HepG2 (cell line): Measurements from ENCODE around the gene CSNK1G1. TPM values are rescaled to one million over a fixed set of nuclear protein-coding genes. Genes with fewer than 3 reads are reported as not detected.
A peak's percentile ranks its signal among the peaks of the same experiment; 100 is the strongest.

Experiments
- ATAC-seq: fragments of 200-7000 bp; cut with Tn5 transposase; 3 replicates; pipeline ENCODE4 v1.9.1; 2020; ENCODE audit warnings: mild to moderate bottlenecking, moderate library complexity
- BruUV-seq: library from RNA; stranded (reverse); fragments of 400-500 nt; replicated peaks from 2 replicates; lab custom pipeline; 2021; lab: Mats Ljungman, UMichigan
- CTCF ChIA-PET: fragments of 300-600 bp; formaldehyde crosslinking; extraction: SDS; loops from one replicate; lab custom pipeline; 2021; ENCODE audit warnings: low total read pairs, inconsistent platforms, low intra/inter-chr PET ratio; lab: Yijun Ruan, JAX
- POLR2A ChIA-PET: fragments of 350-600 bp; sonication (Branson Sonifier 250); formaldehyde crosslinking; loops from one replicate; lab custom pipeline; 2020; ENCODE audit warnings: antibody characterized with exemption, inconsistent platforms; lab: Yijun Ruan, JAX
- DNase-seq: peaks from one replicate; pipeline ENCODE4 v3.0.0-alpha.2; 2015; ENCODE audit warnings: low spot score
- FAIRE-seq: peaks from 3 replicates; lab custom pipeline; 2011; peaks lifted over from hg19 to GRCh38; lab: Jason Lieb, UNC
- H2AFZ ChIP-seq: one replicate; pipeline ENCODE4 v1.6.1; 2011; ENCODE audit warnings: low read length, inconsistent platforms
- H3K27ac ChIP-seq: fragments of 300-600 bp; 3 replicates; pipeline ENCODE4 v1.8.0; 2011; ENCODE audit warnings: mixed run types, mild to moderate bottlenecking, mixed read lengths, low read length, inconsistent platforms; ENCODE audit not compliant: insufficient read depth; ENCODE audit errors: extremely low read length
- H3K27me3 ChIP-seq, 2 experiments: fragments of 200-600 bp in 1 of 2; 2 replicates in 1 of 2; 3 replicates in 1 of 2; pipeline versions ENCODE4 v1.6.0 to v1.8.0; 2011; ENCODE audit warnings: low read length in 2 of 2, mild to moderate bottlenecking in 2 of 2, moderate library complexity in 2 of 2, inconsistent platforms in 1 of 2; ENCODE audit not compliant: insufficient read depth in 2 of 2, control insufficient read depth in 1 of 2
- H3K36me3 ChIP-seq, 2 experiments: fragments of 200-600 bp in 1 of 2; replicated peaks in 1 of 2; 2 replicates in 1 of 2; 3 replicates in 1 of 2; pipeline versions ENCODE4 v1.5.1 to v1.8.0; 2011; ENCODE audit warnings: low read length in 2 of 2, inconsistent platforms in 1 of 2; ENCODE audit not compliant: insufficient read depth in 2 of 2, control insufficient read depth in 1 of 2
- H3K4me1 ChIP-seq: 2 replicates; pipeline ENCODE4 v1.5.1; 2012; ENCODE audit warnings: low read length, inconsistent platforms; ENCODE audit not compliant: insufficient read depth
- H3K4me2 ChIP-seq: 2 replicates; pipeline ENCODE4 v1.6.0; 2011; ENCODE audit warnings: low read depth, low read length, inconsistent platforms
- H3K4me3 ChIP-seq, 3 experiments: fragments of 200-600 bp in 1 of 3; sonication (generic), shearing (Covaris generic) in 1 of 3; replicated peaks in 1 of 3; 2 replicates each; pipeline ENCODE4 v1.5.1; 2011 to 2016; ENCODE audit warnings: low read length in 3 of 3, inconsistent platforms in 2 of 3, low read depth in 2 of 3, mild to moderate bottlenecking in 2 of 3, control low read depth in 1 of 3, mixed read lengths in 1 of 3; ENCODE audit not compliant: insufficient read depth in 1 of 3
- H3K79me2 ChIP-seq: one replicate; pipeline ENCODE4 v1.6.1; 2011; ENCODE audit warnings: low read length, inconsistent platforms; ENCODE audit not compliant: insufficient read depth
- H3K9ac ChIP-seq: 2 replicates; pipeline ENCODE4 v1.6.0; 2011; ENCODE audit warnings: mild to moderate bottlenecking, low read depth, low read length, inconsistent platforms; ENCODE audit not compliant: insufficient read depth
- H3K9me3 ChIP-seq: 2 replicates; pipeline ENCODE4 v1.5.1; 2012; ENCODE audit warnings: mild to moderate bottlenecking, low read length
- H4K20me1 ChIP-seq: 2 replicates; pipeline ENCODE4 v1.6.0; 2011; ENCODE audit warnings: inconsistent platforms, mild to moderate bottlenecking, low read length, moderate library complexity; ENCODE audit not compliant: insufficient read depth
- AGO2 ChIP-seq: fragments of 200-400 bp; formaldehyde crosslinking; optimal IDR thresholded peaks from 2 replicates; pipeline ENCODE3; 2017; ENCODE audit warnings: mild to moderate bottlenecking, low read depth, low read length, moderate library complexity
- GABPA ChIP-seq, 2 experiments: IDR thresholded peaks; 2 replicates each; pipeline ENCODE4 v1.6.1; 2011 to 2016; ENCODE audit warnings: low read depth in 2 of 2, low read length in 1 of 2, missing biosample characterization in 1 of 2, missing genetic modification characterization in 1 of 2
- PHB2 ChIP-seq: fragments of 450-650 bp; IDR thresholded peaks from 2 replicates; pipeline ENCODE4 v1.6.1; 2018; ENCODE audit not compliant: partially characterized antibody
- SNRNP70 ChIP-seq: fragments of 200-400 bp; formaldehyde crosslinking; IDR thresholded peaks from 2 replicates; pipeline ENCODE4 v1.6.1; 2017; ENCODE audit warnings: mild to moderate bottlenecking, low read depth, low read length, moderate library complexity
- whole genome bisulfite sequencing: methylation state at CpG from one replicate; pipeline ENCODE4 v1.1.6; 2017; ENCODE audit warnings: low lambda C conversion rate; 5-methylcytosine and 5-hydroxymethylcytosine counted together
- in situ Hi-C: cut with HindIII; loops from 2 replicates; pipeline ENCODE4 v1.10.0; 2017; ENCODE audit warnings: low pct_unique_long_range_greater_than_20kb; ENCODE audit not compliant: extremely low pct_ligation_motif_present
- intact Hi-C: fragments of 100-400 bp; cut with micrococcal nuclease; formaldehyde crosslinking; loops from one replicate; pipeline ENCODE4 v1.10.0; 2022; ENCODE audit not compliant: unreplicated experiment
- polyA plus RNA-seq, 8 experiments: library from polyadenylated mRNA; depleted of rRNA in 3 of 8; stranded (reverse) in 7 of 8; unstranded in 1 of 8; fragments of >200 nt; fragmentation: Illumina TruSeq in 4 of 8; extraction: Trizol in 4 of 8; gene quantifications; 2 replicates each; pipeline versions ENCODE4 v1.2.1 to v1.2.3, GENCODE V29; 2011 to 2016; ENCODE audit warnings: low read depth in 4 of 8, missing spikeins in 1 of 8, mixed read lengths in 1 of 8; ENCODE audit not compliant: insufficient read depth in 1 of 8
- total RNA-seq, 5 experiments: library from RNA; depleted of rRNA; stranded (reverse); fragments of >200 nt; fragmentation: Illumina TruSeq; extraction: Trizol; gene quantifications; 2 replicates each; pipeline ENCODE4 v1.2.3, GENCODE V29; 2016; ENCODE audit warnings: low read depth in 1 of 5

The CSNK1G1 gene
- total and polyA plus RNA-seq, 2 of the 13 experiments (the other 11 are each of a cell fraction or from before 2014, with no cell fraction given) = 8.5 to 12.6 TPM

DNA sequence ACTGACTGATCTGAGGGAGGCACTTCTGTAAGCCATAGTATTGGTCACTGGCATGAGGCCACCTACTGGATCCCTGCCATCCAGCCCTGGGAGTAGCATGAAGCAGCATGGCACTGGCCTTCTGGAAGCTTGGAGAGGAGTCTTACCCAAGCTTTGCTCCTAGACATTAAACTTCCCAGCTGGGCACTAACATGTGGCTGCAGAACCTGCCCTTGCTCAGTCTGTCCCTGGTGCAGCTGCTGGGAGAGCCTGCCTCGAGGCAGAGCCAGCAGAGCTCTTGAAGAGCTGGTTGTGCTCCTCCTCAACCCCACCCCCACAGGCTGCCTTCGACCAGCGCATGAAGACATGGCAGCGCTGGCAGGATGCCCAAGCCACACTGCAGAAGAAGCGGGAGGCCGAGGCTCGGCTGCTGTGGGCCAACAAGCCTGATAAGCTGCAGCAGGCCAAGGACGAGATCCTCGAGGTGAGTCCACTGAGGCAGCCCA is 221.6 kb downstream of the CSNK1G1 start:
- Histone ChIP-seq H3K79me2 (no peaks in the 10 kb centered on the region), H4K20me1 (no peaks in the 10 kb centered on the region), H3K9me3 (no peaks in the 10 kb centered on the region), H2AFZ (no peak overlapping the region), H3K27me3 (no peaks in the 10 kb centered on the region), H3K27ac (no peak overlapping the region), H3K4me2 (no peak overlapping the region), H3K4me3 (no peak overlapping the region), H3K9ac (no peak overlapping the region), H3K36me3 (peaks cover 41 to 84% of the 10 kb centered on the region in 2 experiments), H3K4me1 (no peaks in the 10 kb centered on the region)
- CTCF ChIA-PET = no interaction called here
- intact Hi-C loops (no loop called here), in situ Hi-C loops (no loop called here)
- peak; percentile 42 for TF ChIP-seq AGO2
- no peak for TF ChIP-seq PHB2
- no TSS peak for BruUV-seq
- POLR2A ChIA-PET = no interaction called here
- FAIRE-seq (no peak), DNase-seq (no peak), ATAC-seq (no peak)
- whole genome bisulfite sequencing = no CpG with 5 or more reads among the region's 9 CpGs

DNA sequence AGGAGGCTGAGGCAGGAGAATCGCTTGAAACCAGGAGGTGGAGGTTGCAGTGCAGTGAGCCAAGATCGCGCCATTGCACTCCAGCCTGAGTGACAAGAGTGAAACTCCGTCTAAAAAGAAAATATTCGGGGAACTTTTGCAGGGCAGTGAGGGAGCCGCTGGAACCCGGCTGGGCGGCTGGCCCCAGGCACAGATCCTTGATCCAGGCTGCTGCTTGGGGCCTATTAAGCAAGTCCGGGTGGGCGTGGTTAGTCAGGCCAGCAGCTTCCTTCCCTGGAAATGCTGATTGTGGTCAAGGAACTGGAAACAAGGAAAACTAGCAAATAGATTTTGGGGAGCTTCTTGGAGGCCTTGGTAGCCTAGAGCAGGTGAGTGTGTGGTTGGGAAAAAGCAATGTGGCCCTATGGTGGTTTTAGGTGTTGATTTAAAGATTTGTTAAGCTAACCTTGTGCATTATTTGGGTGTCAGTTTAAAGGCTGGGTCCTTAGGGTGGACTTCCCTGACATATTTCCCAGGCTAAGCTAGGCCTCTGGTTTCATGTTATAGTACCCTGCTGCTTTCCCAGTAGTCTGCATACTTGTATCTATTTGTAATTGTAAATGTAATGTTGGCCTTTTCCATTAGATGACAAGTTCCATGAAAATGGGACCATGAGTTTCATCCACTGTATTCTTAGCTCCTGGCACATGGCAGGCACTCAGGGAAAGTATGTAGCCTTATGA is 222.2 kb downstream of the CSNK1G1 start:
- intact Hi-C loops = no loop called here
- BruUV-seq = TSS peak; percentile 27
- H3K79me2 ChIP-seq = no peaks in the 10 kb centered on the region
- FAIRE-seq (no peak), ATAC-seq (no peak), DNase-seq (no peak)
- WGBS = 98% methylated on average over 10 of the region's 10 CpGs
- TF ChIP-seq GABPA (IDR thresholded peaks at IDR 0.05; ENCODE audit: low read depth, low read length) (no peak), GABPA (CRISPR knock-in tag; IDR thresholded peaks at IDR 0.05; ENCODE audit: low read depth) (no peak), SNRNP70 (no peak)
- ChIA-PET POLR2A (no interaction called here), CTCF (no interaction called here)
- no peaks in the 10 kb centered on the region for H3K9me3 ChIP-seq
- peaks cover 41 to 88% of the 10 kb centered on the region in 2 experiments for H3K36me3 ChIP-seq
- no peak overlapping the region for H2AFZ ChIP-seq
- no peak overlapping the region for H3K27ac ChIP-seq
- in situ Hi-C loops = no loop called here
- H3K4me2 ChIP-seq = no peak overlapping the region
- H3K4me1 ChIP-seq = no peaks in the 10 kb centered on the region
- no peaks in the 10 kb centered on the region for H3K27me3 ChIP-seq
- no peak overlapping the region for H3K9ac ChIP-seq
- H4K20me1 ChIP-seq = no peaks in the 10 kb centered on the region
- no peak overlapping the region for H3K4me3 ChIP-seq
